GM03348 (cell line): ENCODE measurements around the gene PNKD.

Source experiments
- DNase-seq: peaks from one replicate; pipeline ENCODE4 v3.0.0; 2012; ENCODE audit warnings: low spot score

The PNKD gene

GRCh38 chr2:218315397-218315796 is 45.1 kb downstream of the PNKD start:
- no peak for DNase-seq

- no peak for DNase-seq
Observed at GRCh38 chr2:218317303-218317630, 46.9 kb downstream of the PNKD start.

GRCh38 chr2:218317835-218318234 is 47.5 kb downstream of the PNKD start:
- DNase-seq, result no peak

- DNase-seq, result no peak
Observed at GRCh38 chr2:218318241-218318640, 47.9 kb downstream of the PNKD start.

GRCh38 chr2:218319813-218320365 is 49.6 kb downstream of the PNKD start:
- no peak for DNase-seq

GRCh38 chr2:218320704-218321336 is 50.5 kb downstream of the PNKD start:
- DNase-seq, result no peak

- DNase-seq, result peak; percentile 86
Observed at GRCh38 chr2:218322768-218323525, 52.6 kb downstream of the PNKD start.

GRCh38 chr2:218323526-218324472 is 53.5 kb downstream of the PNKD start:
- DNase-seq, result peak; percentile 56

- no peak for DNase-seq
Observed at GRCh38 chr2:218325566-218326160, 55.3 kb downstream of the PNKD start.

GRCh38 chr2:218326315-218326714 is 56.0 kb downstream of the PNKD start:
- no peak for DNase-seq

GRCh38 chr2:218327451-218328210 is 57.3 kb downstream of the PNKD start:
- no peak for DNase-seq

GRCh38 chr2:218328294-218328693 is 58.0 kb downstream of the PNKD start:
- DNase-seq, result no peak

- DNase-seq, result no peak
Observed at GRCh38 chr2:218329027-218329825, 58.9 kb downstream of the PNKD start.

- no peak for DNase-seq
Observed at GRCh38 chr2:218329826-218330593, 59.7 kb downstream of the PNKD start.

GRCh38 chr2:218331745-218332144 is 61.4 kb downstream of the PNKD start:
- DNase-seq, result no peak

- DNase-seq, result no peak
Observed at GRCh38 chr2:218332288-218332687, 62.0 kb downstream of the PNKD start.

- DNase-seq, result no peak
Observed at GRCh38 chr2:218332920-218333645, 62.8 kb downstream of the PNKD start.

- no peak for DNase-seq
Observed at GRCh38 chr2:218334531-218334930, 64.2 kb downstream of the PNKD start.

GRCh38 chr2:218340656-218341055 is 70.3 kb downstream of the PNKD start:
- DNase-seq, result no peak
